ENCODE measurements around the gene FGF21. TPM values are rescaled to one million over a fixed set of nuclear protein-coding genes. Genes with fewer than 3 reads are reported as not detected.

The FGF21 gene
- polyA plus RNA-seq, 1 of the 3 experiments (the other 2 are of a cell fraction), result not detected

DNA sequence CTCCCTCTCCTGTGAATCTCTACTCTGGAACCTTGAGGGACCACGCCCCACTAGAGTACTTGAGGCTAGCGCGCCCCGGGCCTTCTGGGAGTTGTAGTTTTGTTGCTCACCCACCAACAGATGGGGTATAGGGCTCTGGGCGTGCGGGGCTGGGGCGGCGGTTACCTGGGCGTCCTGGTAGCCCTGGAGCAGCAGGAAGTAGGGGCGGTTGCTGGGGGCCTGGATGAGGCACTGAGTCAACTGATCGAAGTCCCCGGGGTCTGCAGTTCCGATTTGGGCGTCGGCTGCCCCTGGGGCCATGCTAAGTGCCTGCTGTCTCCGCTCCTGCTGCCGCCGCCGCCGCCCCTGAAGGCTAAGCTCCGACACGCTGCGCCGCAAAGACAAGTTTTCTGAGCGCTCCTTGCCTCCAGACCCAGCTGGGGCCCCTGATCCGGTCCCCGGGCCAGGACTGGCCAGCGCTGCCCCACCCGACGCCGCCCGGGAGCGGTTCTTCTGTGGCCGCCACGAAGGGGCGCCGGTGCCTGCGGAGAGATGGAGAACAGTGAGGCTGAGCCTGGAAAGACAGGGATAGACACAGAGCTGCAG is 20.2 kb upstream of the FGF21 start:
- TF ChIP-seq RAD21 (IDR thresholded peaks at IDR 0.05; ENCODE audit: low read length) (no peak), YY1 (IDR thresholded peaks at IDR 0.05; ENCODE audit: low read depth) (no peak), FOXJ3 (CRISPR knock-in tag; IDR thresholded peaks at IDR 0.05) (no peak), ELF1 (IDR thresholded peaks at IDR 0.05) (no peak), SIN3A (IDR thresholded peaks at IDR 0.05; ENCODE audit: borderline replicate concordance, low read depth, low read length) (no peak), NFIC (IDR thresholded peaks at IDR 0.05; ENCODE audit: borderline replicate concordance) (no peak), FOSL2 (IDR thresholded peaks at IDR 0.05; ENCODE audit: borderline replicate concordance, low read depth) (no peak), JUND (IDR thresholded peaks at IDR 0.05) (no peak), EZH2phosphoT487 (IDR thresholded peaks at IDR 0.05; ENCODE audit: borderline replicate concordance, low read depth) (no peak), CHD2 (IDR thresholded peaks at IDR 0.05; ENCODE audit: low read length, partially characterized antibody) (no peak)
- TF ChIP-seq, protein P1, sequence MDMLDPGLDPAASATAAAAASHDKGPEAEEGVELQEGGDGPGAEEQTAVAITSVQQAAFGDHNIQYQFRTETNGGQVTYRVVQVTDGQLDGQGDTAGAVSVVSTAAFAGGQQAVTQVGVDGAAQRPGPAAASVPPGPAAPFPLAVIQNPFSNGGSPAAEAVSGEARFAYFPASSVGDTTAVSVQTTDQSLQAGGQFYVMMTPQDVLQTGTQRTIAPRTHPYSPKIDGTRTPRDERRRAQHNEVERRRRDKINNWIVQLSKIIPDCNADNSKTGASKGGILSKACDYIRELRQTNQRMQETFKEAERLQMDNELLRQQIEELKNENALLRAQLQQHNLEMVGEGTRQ (IDR thresholded peaks at IDR 0.05; ENCODE audit: borderline replicate concordance, low read depth, low read length), result no peak
- TF ChIP-seq, protein P2, sequence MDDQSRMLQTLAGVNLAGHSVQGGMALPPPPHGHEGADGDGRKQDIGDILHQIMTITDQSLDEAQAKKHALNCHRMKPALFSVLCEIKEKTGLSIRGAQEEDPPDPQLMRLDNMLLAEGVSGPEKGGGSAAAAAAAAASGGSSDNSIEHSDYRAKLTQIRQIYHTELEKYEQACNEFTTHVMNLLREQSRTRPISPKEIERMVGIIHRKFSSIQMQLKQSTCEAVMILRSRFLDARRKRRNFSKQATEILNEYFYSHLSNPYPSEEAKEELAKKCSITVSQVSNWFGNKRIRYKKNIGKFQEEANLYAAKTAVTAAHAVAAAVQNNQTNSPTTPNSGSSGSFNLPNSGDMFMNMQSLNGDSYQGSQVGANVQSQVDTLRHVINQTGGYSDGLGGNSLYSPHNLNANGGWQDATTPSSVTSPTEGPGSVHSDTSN (IDR thresholded peaks at IDR 0.05), result no peak
- Histone ChIP-seq H3K4me2 (no peak overlapping the region), H3K4me1 (ENCODE audit: control insufficient read depth in 1 of 2, insufficient read depth in 2 of 2, low read depth in 1 of 2, low read length in 1 of 2) (peaks cover 0 to 12% of the 10 kb centered on the region in 2 experiments; a peak in 1 of 4 replicates), H3K79me2 (ENCODE audit: insufficient read depth) (no peaks in the 10 kb centered on the region), H3K9ac (no peak overlapping the region), H3K9me2 (no peaks in the 10 kb centered on the region), H3K36me3 (replicated peaks in 1 of 2; ENCODE audit: control insufficient read depth in 1 of 2, insufficient read depth in 2 of 2, low read length in 1 of 2) (no peaks in the 10 kb centered on the region), H3F3A (replicated peaks; ENCODE audit: insufficient read depth) (peaks cover 7% of the 10 kb centered on the region), H3K27ac (ENCODE audit: low read depth in 2 of 2, low read length in 1 of 2) (no peak overlapping the region), H3K9me3 (no peaks in the 10 kb centered on the region), H3K27me3 (ENCODE audit: insufficient read depth) (no peaks in the 10 kb centered on the region), H2AFZ (ENCODE audit: low read depth) (no peak overlapping the region), H3K4me3 (ENCODE audit: low read depth in 2 of 2, low read length in 1 of 2) (no peak overlapping the region), H4K20me1 (ENCODE audit: insufficient read depth) (no peaks in the 10 kb centered on the region)
- ChIA-PET CTCF (no interaction called here), POLR2A (no interaction called here)
- WGBS (ENCODE audit: low lambda C conversion rate), result 73% methylated on average over 27 of the region's 38 CpGs
- no peak for DNase-seq

DNA sequence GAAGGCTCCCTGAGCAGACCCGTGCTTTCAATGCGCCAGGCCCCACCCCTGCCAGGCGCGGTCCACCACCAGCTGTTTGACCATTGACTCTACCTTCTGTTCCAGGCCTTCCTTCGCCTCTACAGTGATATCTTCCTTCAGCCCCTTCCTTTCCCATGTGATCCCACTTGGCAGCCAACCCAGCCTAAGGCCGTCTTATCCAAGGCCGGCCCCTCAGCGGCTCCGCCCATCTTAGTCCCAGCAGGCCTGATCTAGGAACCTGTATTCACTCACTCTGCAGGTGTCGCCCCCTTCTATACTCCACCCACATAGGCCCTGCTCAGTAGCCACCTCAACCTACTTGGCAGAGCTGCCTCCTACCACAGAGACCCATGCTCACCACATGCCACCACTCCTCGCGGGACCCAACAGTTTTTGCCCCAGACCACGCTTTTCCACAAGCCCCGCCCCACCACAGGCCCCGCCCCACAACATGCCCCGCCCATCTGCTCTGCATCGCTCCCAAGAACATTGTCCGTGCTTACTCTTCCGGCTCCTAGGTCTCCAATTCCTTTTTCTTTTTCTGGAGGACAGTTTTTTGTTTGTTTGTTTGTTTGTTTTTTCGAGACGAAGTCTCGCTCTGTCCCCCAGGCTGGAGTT is 17.8 kb upstream of the FGF21 start:
- no peak for TF ChIP-seq ELF1 (IDR thresholded peaks at IDR 0.05)
- no peak for TF ChIP-seq POLR2AphosphoS5 (IDR thresholded peaks at IDR 0.05; ENCODE audit: low read depth, low read length)
- TF ChIP-seq MEF2A (IDR thresholded peaks at IDR 0.05; ENCODE audit: borderline replicate concordance, low read depth), result no peak
- no peak for TF ChIP-seq EP300 (IDR thresholded peaks at IDR 0.05; ENCODE audit: borderline replicate concordance in 1 of 2, low read depth in 1 of 2, low read length in 1 of 2)
- TF ChIP-seq, protein P3, sequence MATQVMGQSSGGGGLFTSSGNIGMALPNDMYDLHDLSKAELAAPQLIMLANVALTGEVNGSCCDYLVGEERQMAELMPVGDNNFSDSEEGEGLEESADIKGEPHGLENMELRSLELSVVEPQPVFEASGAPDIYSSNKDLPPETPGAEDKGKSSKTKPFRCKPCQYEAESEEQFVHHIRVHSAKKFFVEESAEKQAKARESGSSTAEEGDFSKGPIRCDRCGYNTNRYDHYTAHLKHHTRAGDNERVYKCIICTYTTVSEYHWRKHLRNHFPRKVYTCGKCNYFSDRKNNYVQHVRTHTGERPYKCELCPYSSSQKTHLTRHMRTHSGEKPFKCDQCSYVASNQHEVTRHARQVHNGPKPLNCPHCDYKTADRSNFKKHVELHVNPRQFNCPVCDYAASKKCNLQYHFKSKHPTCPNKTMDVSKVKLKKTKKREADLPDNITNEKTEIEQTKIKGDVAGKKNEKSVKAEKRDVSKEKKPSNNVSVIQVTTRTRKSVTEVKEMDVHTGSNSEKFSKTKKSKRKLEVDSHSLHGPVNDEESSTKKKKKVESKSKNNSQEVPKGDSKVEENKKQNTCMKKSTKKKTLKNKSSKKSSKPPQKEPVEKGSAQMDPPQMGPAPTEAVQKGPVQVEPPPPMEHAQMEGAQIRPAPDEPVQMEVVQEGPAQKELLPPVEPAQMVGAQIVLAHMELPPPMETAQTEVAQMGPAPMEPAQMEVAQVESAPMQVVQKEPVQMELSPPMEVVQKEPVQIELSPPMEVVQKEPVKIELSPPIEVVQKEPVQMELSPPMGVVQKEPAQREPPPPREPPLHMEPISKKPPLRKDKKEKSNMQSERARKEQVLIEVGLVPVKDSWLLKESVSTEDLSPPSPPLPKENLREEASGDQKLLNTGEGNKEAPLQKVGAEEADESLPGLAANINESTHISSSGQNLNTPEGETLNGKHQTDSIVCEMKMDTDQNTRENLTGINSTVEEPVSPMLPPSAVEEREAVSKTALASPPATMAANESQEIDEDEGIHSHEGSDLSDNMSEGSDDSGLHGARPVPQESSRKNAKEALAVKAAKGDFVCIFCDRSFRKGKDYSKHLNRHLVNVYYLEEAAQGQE (IDR thresholded peaks at IDR 0.05; ENCODE audit: low read depth, low read length), result no peak
- no peak for TF ChIP-seq YY1 (IDR thresholded peaks at IDR 0.05; ENCODE audit: low read depth)
- no peaks in the 10 kb centered on the region for H3K9me3 ChIP-seq
- no peak overlapping the region for H3K4me3 ChIP-seq (ENCODE audit: low read depth in 2 of 2, low read length in 1 of 2)
- POLR2A ChIA-PET, result no interaction called here
- H3F3A ChIP-seq (replicated peaks; ENCODE audit: insufficient read depth), result peaks cover 7% of the 10 kb centered on the region
- no peak overlapping the region for H2AFZ ChIP-seq (ENCODE audit: low read depth)
- CTCF ChIA-PET, result no interaction called here
- peak; percentile 66 for DNase-seq
- H3K27me3 ChIP-seq (ENCODE audit: insufficient read depth), result no peaks in the 10 kb centered on the region
- no peak overlapping the region for H3K9ac ChIP-seq
- 89% methylated on average over 20 of the region's 22 CpGs for WGBS (ENCODE audit: low lambda C conversion rate)
- H3K4me1 ChIP-seq (ENCODE audit: control insufficient read depth in 1 of 2, insufficient read depth in 2 of 2, low read depth in 1 of 2, low read length in 1 of 2), result peaks cover 0 to 16% of the 10 kb centered on the region in 2 experiments; a peak in 1 of 4 replicates
- H3K36me3 ChIP-seq (replicated peaks in 1 of 2; ENCODE audit: control insufficient read depth in 1 of 2, insufficient read depth in 2 of 2, low read length in 1 of 2), result no peaks in the 10 kb centered on the region
- H3K79me2 ChIP-seq (ENCODE audit: insufficient read depth), result no peaks in the 10 kb centered on the region
- H3K9me2 ChIP-seq, result no peaks in the 10 kb centered on the region
- no peaks in the 10 kb centered on the region for H4K20me1 ChIP-seq (ENCODE audit: insufficient read depth)
- no peak overlapping the region for H3K4me2 ChIP-seq
- H3K27ac ChIP-seq (ENCODE audit: low read depth in 2 of 2, low read length in 1 of 2), result no peak overlapping the region

Measured in SK-N-SH (cell line).